ENCODE data around the gene SPEM1.

SPEM1 gene

GRCh38 chr17:7436556-7437368 lies 16.6 kb downstream of the SPEM1 start:
- peaks cover 15% of the 10 kb centered on the region for H3K36me3 Mint-ChIP-seq (ENCODE audit: low read depth)
- peak overlapping the region; percentile 92 for H3K4me3 Mint-ChIP-seq
- H3K27ac Mint-ChIP-seq = peak overlapping the region; percentile 96
- DNase-seq (ENCODE audit: low spot score) = peak; percentile 86
- H3K4me1 Mint-ChIP-seq (ENCODE audit: low read depth) = peaks cover 27% of the 10 kb centered on the region
- no peaks in the 10 kb centered on the region for H3K9me3 Mint-ChIP-seq
- peaks cover 29% of the 10 kb centered on the region for H3K27me3 Mint-ChIP-seq (ENCODE audit: low read depth)

GRCh38 chr17:7437369-7437863 lies 17.3 kb downstream of the SPEM1 start:
- H3K27me3 Mint-ChIP-seq (ENCODE audit: low read depth) = peaks cover 33% of the 10 kb centered on the region
- H3K9me3 Mint-ChIP-seq = no peaks in the 10 kb centered on the region
- peaks cover 15% of the 10 kb centered on the region for H3K36me3 Mint-ChIP-seq (ENCODE audit: low read depth)
- H3K27ac Mint-ChIP-seq = peak overlapping the region; percentile 74
- peaks cover 27% of the 10 kb centered on the region for H3K4me1 Mint-ChIP-seq (ENCODE audit: low read depth)
- H3K4me3 Mint-ChIP-seq = peak overlapping the region; percentile 92
- no peak for DNase-seq (ENCODE audit: low spot score)

GRCh38 chr17:7437950-7438614 lies 18.0 kb downstream of the SPEM1 start:
- peaks cover 15% of the 10 kb centered on the region for H3K36me3 Mint-ChIP-seq (ENCODE audit: low read depth)
- DNase-seq (ENCODE audit: low spot score) = peak; percentile 37
- no peaks in the 10 kb centered on the region for H3K9me3 Mint-ChIP-seq
- peaks cover 37% of the 10 kb centered on the region for H3K27me3 Mint-ChIP-seq (ENCODE audit: low read depth)
- H3K4me1 Mint-ChIP-seq (ENCODE audit: low read depth) = peaks cover 27% of the 10 kb centered on the region
- H3K27ac Mint-ChIP-seq = peak overlapping the region; percentile 74
- H3K4me3 Mint-ChIP-seq = peak overlapping the region; percentile 76

GRCh38 chr17:7438656-7439460 lies 18.7 kb downstream of the SPEM1 start:
- DNase-seq (ENCODE audit: low spot score) = no peak
- Mint-ChIP-seq H3K4me1 (ENCODE audit: low read depth) (peaks cover 27% of the 10 kb centered on the region), H3K27me3 (ENCODE audit: low read depth) (peaks cover 42% of the 10 kb centered on the region), H3K27ac (no peak overlapping the region), H3K4me3 (peak overlapping the region; percentile 76), H3K9me3 (no peaks in the 10 kb centered on the region), H3K36me3 (ENCODE audit: low read depth) (peaks cover 15% of the 10 kb centered on the region)

DNA sequence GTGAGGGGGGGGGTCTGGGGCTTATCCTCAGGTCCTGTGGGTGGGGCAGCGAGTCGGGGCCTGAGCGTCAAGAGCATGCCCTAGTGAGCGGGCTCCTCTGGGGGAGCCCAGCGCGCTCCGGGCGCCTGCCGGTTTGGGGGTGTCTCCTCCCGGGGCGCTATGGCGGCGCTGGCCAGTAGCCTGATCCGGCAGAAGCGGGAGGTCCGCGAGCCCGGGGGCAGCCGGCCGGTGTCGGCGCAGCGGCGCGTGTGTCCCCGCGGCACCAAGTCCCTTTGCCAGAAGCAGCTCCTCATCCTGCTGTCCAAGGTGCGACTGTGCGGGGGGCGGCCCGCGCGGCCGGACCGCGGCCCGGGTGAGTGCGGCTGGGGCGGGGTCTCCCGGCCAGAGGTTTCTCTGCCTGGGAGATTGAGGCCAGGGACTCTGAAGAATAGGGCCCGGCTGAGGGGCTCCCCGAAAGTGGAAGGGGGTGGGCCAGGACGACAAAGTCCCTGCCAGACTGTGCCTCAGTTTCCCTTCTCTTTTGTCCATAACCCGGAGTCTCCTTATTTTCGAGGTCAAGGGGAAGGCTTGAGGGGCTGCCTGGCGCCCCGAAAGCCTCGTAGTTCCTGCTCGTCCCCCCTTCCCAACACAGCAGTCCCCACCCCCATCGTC lies 19.5 kb downstream of the SPEM1 start, which contains the start of gene FGF11:
Gene FGF11, plus strand, starts transcription at position 51 of the 651 bp plus-strand sequence. Its CDS starts 109 bp downstream, at position 160.
- Mint-ChIP-seq H3K4me3 (peak within 1 kb of the TSS; percentile 88), H3K27me3 (ENCODE audit: low read depth) (peaks cover 49% of the 10 kb centered on the region), H3K27ac (peak within 1 kb of the TSS; percentile 75), H3K36me3 (ENCODE audit: low read depth) (peaks cover 17% of the 10 kb centered on the region), H3K4me1 (ENCODE audit: low read depth) (peaks cover 27% of the 10 kb centered on the region), H3K9me3 (no peaks in the 10 kb centered on the region)
- peak; percentile 12 for DNase-seq (ENCODE audit: low spot score)

DNA sequence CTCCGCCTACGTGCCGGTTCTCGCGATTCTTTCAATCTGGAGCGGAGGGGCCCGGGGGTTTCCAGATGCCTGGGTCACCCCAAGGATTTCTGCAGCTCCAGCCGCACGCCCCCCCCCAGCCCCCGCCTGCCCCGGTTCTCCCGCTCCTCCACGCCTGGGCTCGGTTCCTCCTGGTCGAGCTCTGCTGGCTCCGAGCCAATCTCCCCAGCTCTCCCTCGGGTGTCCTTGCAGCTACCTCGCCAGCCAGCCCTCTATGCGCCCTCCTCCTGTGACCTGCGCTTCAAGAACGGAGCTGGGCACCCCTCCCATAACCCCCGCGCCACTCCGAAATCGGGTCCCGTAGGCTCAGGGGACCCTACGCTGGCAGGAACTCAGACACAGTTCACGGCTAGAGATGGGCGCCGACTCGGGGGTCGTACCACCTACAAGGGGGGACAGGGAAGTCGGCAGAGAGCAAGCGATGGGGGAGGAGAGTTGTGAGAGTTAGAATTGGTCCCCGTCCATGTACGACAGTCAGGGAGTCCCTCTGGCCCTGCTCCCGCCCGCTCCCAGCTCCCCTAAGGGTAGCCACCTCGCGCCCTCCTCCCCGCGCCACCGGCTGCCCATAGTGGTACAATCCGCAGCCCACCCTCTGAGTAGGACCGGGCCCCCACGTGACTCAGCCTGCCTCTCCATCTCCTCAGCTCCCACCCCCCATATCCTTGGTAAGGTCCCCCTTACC lies 20.1 kb downstream of the SPEM1 start:
- Mint-ChIP-seq H3K4me1 (ENCODE audit: low read depth) (peaks cover 27% of the 10 kb centered on the region), H3K27me3 (ENCODE audit: low read depth) (peaks cover 55% of the 10 kb centered on the region), H3K4me3 (peak overlapping the region; percentile 88), H3K9me3 (no peaks in the 10 kb centered on the region), H3K36me3 (ENCODE audit: low read depth) (peaks cover 17% of the 10 kb centered on the region), H3K27ac (peak overlapping the region; percentile 75)
- peak; percentile 55 for DNase-seq (ENCODE audit: low spot score)

DNA sequence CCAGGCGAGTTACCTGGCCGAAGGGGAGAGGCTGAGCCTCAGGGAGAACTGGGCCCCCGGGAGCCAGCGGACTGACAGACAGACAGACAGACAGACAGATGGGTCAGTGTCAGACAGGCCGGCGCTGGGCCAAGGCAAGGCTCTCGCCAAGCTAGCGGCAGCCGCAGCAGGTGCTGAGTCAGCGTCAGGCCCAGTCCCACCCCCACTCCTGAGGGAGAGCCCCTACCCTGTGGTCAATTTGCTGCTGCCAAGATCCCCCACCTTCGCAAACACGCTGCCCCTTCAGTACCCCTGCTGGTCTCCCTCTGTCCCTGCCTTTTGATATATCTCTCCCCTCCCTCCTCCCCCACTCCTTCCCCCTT lies 20.7 kb downstream of the SPEM1 start:
- H3K9me3 Mint-ChIP-seq = no peaks in the 10 kb centered on the region
- H3K4me1 Mint-ChIP-seq (ENCODE audit: low read depth) = peaks cover 32% of the 10 kb centered on the region
- peaks cover 60% of the 10 kb centered on the region for H3K27me3 Mint-ChIP-seq (ENCODE audit: low read depth)
- peak overlapping the region; percentile 88 for H3K4me3 Mint-ChIP-seq
- DNase-seq (ENCODE audit: low spot score) = peak; percentile 20
- H3K27ac Mint-ChIP-seq = no peak overlapping the region
- H3K36me3 Mint-ChIP-seq (ENCODE audit: low read depth) = peaks cover 21% of the 10 kb centered on the region

- H3K9me3 Mint-ChIP-seq = no peaks in the 10 kb centered on the region
- DNase-seq (ENCODE audit: low spot score) = no peak
- H3K4me1 Mint-ChIP-seq (ENCODE audit: low read depth) = peaks cover 34% of the 10 kb centered on the region
- peak overlapping the region; percentile 45 for H3K4me3 Mint-ChIP-seq
- H3K36me3 Mint-ChIP-seq (ENCODE audit: low read depth) = peaks cover 21% of the 10 kb centered on the region
- peaks cover 62% of the 10 kb centered on the region for H3K27me3 Mint-ChIP-seq (ENCODE audit: low read depth)
- H3K27ac Mint-ChIP-seq = no peak overlapping the region
Observed at GRCh38 chr17:7441266-7441665, 21.1 kb downstream of the SPEM1 start.

- Mint-ChIP-seq H3K36me3 (ENCODE audit: low read depth) (peaks cover 20% of the 10 kb centered on the region), H3K4me1 (ENCODE audit: low read depth) (peaks cover 33% of the 10 kb centered on the region), H3K4me3 (no peak overlapping the region), H3K27me3 (ENCODE audit: low read depth) (peaks cover 65% of the 10 kb centered on the region), H3K9me3 (no peaks in the 10 kb centered on the region), H3K27ac (no peak overlapping the region)
- DNase-seq (ENCODE audit: low spot score) = no peak
Observed at GRCh38 chr17:7442142-7442541, 22.0 kb downstream of the SPEM1 start.

DNA sequence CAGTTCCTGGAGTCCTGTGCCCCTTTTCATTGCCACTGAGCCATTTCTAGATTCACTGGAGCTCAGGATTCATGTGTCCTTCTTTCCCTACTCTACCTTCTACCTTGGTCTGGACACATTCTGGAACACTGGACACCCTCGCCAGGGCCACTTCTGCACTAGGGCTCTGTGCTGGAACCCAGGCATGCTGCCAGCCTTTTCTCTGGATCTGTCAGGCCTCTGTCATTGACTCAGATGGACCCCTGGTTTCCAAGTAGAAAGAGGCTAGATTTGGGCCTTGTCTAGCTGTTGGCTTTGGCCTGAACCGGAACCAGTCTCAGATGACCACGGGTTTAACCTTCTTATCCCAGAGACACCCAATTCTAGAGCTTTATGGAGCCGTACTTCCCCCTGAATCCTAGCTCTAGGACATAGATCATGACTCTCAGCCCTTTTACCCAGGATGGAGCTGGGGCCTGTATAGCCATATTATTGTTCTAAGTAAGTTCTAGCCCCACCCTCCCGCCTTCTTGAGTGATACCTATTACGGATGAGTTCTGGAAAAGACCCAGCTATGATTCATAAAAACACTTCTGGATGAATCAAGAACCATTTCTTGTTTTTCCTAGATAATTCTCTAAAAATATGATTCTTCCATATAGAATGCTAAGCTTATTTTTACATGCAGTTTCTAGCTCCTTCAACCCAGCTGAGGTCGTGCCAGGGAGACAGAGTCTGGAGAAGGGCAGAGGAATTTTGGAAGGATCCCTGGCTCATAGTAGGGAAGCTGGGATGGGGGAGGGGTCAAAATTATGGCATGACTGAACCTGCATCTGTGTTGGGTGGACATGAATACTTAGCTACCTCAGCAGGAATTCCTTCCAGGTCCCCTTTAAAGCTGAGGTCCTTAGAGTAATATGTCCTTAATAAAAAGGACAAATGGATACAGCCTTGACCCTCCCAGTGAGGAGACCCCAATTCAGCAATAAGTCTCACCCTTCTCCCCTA lies 23.7 kb downstream of the SPEM1 start:
- H3K27ac Mint-ChIP-seq = no peak overlapping the region
- H3K9me3 Mint-ChIP-seq = no peaks in the 10 kb centered on the region
- DNase-seq (ENCODE audit: low spot score) = no peak
- H3K27me3 Mint-ChIP-seq (ENCODE audit: low read depth) = peaks cover 60% of the 10 kb centered on the region
- H3K36me3 Mint-ChIP-seq (ENCODE audit: low read depth) = peaks cover 21% of the 10 kb centered on the region
- H3K4me3 Mint-ChIP-seq = no peak overlapping the region
- H3K4me1 Mint-ChIP-seq (ENCODE audit: low read depth) = peaks cover 26% of the 10 kb centered on the region

GRCh38 chr17:7444682-7445618 lies 24.8 kb downstream of the SPEM1 start, which contains the start of gene CHRNB1:
Gene CHRNB1, plus strand, starts transcription at chr17:7445061. Its CDS starts 67 bp downstream, at chr17:7445128.
- peak within 1 kb of the TSS; percentile 80 for H3K4me3 Mint-ChIP-seq
- peaks cover 22% of the 10 kb centered on the region for H3K4me1 Mint-ChIP-seq (ENCODE audit: low read depth)
- H3K27me3 Mint-ChIP-seq (ENCODE audit: low read depth) = peaks cover 55% of the 10 kb centered on the region
- DNase-seq (ENCODE audit: low spot score) = peak; percentile 26
- H3K27ac Mint-ChIP-seq = no peak within 1 kb of the TSS
- peaks cover 20% of the 10 kb centered on the region for H3K36me3 Mint-ChIP-seq (ENCODE audit: low read depth)
- H3K9me3 Mint-ChIP-seq = no peaks in the 10 kb centered on the region
